Measurements from ENCODE around the gene ABAT.

The ABAT gene

DNA sequence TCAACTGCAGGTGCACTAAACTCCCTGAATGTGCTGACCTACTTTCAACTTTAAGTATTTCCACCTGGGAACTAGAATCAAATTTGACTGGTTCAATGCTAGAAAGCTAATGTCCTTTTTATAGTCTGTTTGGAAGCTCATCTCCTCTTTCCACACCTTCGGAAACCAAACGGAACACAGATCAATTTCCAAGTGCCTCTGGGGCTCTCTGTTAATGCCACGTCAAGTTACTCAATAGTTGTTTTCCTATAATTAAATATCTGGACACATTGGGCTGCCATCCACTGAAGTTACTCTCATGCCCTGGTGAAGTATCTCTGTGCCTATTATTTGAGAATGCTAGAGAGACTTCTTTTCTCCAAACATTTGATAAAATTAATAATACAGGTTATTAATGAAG lies 29.7 kb downstream of the ABAT start:
- TF ChIP-seq, protein P1, sequence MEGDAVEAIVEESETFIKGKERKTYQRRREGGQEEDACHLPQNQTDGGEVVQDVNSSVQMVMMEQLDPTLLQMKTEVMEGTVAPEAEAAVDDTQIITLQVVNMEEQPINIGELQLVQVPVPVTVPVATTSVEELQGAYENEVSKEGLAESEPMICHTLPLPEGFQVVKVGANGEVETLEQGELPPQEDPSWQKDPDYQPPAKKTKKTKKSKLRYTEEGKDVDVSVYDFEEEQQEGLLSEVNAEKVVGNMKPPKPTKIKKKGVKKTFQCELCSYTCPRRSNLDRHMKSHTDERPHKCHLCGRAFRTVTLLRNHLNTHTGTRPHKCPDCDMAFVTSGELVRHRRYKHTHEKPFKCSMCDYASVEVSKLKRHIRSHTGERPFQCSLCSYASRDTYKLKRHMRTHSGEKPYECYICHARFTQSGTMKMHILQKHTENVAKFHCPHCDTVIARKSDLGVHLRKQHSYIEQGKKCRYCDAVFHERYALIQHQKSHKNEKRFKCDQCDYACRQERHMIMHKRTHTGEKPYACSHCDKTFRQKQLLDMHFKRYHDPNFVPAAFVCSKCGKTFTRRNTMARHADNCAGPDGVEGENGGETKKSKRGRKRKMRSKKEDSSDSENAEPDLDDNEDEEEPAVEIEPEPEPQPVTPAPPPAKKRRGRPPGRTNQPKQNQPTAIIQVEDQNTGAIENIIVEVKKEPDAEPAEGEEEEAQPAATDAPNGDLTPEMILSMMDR (IDR thresholded peaks at IDR 0.05), result no peak

DNA sequence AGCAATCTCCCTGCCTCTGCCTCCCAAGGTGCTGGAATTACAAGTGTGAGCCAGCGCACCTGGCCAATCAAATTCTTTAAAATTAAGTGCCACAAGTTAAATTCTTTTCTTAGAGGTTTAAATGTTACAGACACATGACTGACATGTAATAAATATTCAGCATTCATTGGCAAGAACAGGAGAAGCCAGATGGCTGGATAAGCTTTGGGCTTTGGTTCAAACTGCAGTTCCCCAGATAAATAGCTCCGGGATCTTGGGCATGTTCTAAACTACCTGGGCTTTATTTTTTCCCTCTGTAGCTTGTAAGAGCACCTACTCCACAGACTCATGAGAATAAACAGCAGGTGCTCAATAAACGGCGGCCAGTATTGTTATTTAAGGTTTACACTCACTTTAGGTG lies 34.1 kb downstream of the ABAT start:
- TF ChIP-seq, protein P1 (IDR thresholded peaks at IDR 0.05), result no peak

DNA sequence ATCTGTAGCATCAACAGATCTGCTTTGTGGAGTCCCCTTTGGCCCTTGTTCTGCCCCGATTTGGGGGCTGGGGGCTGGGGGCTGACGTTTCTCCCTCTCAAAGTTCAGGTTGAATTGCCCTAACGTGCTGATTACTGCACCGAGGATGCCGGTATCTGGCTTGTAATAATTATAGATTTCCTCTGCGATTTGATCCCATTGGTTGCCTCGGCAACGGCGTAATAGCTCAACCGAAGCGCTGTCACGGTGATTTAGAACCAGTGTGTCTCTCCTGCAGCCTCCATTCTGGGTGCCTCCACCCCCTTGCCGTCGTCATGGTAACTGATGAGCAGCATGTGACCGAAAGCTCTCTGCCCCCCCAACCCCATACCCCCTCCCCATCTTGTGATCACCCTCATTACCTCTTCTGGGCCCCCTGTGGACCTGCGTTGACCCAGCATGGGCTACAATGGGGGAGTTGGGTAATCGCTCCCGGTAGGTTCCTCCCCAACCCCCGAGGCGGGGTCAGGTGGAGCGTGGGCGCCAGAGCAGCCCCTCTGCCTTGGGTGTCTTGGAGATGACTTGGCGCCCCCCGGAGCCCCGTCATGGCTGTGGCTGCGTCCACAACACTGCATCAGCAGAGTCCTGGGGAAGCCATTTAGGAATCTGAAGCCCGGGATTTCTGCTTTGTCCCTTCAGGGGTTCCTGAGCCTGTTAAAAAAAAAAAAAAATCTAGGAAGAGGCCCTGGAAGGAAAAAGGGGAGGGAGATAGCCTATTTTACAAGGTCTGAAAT lies 38.4 kb downstream of the ABAT start:
- TF ChIP-seq, protein P1 (IDR thresholded peaks at IDR 0.05), result no peak

DNA sequence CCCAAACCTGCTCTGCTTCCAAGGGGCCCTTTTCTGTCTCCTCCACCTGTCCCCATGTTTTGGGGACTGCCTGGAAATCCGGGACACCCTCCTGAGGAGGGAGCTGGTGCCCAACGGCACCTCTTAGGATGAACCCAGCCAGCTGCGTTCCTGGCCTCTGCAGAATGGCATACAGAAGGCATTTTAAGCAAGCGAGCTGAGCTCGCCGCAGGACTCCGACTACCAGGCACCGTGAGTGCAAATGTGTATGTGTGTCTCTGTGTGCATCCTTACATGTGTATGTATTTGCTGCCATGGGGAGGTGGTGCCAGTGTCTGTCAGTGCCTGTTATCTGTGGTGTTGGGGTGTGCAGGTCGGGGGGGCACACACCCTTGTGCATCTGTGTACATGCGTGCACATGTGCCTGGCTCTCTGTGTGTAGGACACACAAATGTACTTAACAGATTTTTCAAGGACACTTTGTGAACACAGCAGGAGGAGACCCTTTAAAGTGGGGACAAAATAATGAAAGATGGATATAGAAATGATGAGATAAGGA lies 39.3 kb downstream of the ABAT start:
- TF ChIP-seq, protein P1 (IDR thresholded peaks at IDR 0.05), result no peak

DNA sequence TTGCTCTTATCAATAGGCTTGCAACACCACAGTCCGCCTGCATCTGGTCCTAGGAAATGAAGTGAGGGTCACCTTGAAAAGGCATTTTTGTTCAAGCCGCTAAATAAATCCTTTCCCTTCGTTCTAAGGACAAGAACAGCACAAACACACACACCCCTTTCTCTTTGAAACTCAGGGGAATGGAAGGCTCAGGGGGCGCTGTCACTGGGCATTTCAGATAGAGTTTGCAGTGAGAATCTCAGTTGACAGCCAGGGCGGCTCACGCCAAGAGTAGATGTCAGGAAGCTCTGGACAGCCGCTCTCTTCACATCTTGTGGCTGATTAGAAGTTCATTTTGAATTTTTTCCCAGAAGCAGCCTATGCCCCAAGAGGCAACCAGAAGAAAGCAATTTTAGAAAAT lies 39.8 kb downstream of the ABAT start:
- TF ChIP-seq, protein P1 (IDR thresholded peaks at IDR 0.05), result no peak

DNA sequence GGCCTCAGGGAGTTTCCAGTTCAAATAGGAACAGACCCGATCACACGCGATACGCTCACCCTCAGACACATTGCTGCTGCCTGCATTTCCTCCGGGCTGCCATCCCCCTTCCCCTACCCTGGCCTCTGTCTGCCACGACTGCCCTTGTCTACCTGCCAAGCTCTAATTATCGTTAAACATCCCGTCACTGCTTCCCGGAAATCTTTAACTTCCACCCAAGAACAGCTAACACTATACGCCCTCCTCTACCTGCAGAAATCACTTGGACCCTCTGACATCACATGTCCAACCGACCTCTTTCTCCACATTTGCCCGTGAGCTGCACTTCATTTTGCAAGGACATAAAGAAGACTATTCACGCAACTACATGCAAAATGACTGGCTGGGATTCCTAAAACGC lies 40.4 kb downstream of the ABAT start:
- TF ChIP-seq, protein P1 (IDR thresholded peaks at IDR 0.05), result no peak

DNA sequence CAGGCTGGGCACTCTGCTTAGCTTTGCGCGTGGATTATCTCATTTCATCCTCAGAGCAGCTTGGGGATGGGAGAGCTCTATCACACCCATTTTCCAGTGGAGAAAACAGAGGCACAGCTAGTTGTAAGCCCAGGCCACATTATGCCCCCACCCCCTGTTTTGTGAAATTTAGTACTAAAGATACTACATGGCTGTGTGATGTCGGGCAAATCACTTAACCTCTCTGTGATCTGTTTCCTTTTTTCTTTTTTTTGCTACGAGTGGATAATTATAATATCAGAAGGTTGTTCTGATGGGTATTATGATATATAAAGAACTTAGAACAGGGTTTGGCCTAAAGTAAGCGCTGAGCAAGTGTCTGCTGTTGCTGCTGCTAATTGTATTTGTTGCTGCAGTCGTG lies 41.6 kb downstream of the ABAT start:
- TF ChIP-seq, protein P1 (IDR thresholded peaks at IDR 0.05), result no peak
